ENCODE results near the gene RBBP5. TPM values are rescaled to one million over a fixed set of nuclear protein-coding genes. Genes with fewer than 3 reads are reported as not detected.

Gene RBBP5
- total and polyA plus RNA-seq, 2 of the 4 experiments (the other 2 are of a cell fraction) = 7.3 to 37.5 TPM

- BruUV-seq (replicated peaks) = no TSS peak
- Histone ChIP-seq H2BK15ac (ENCODE audit: low read depth, low read length) (no peak overlapping the region), H4K5ac (ENCODE audit: low read depth, low read length) (no peak overlapping the region), H3K9ac (ENCODE audit: low read depth, low read length) (no peak overlapping the region), H3K27me3 (ENCODE audit: control insufficient read depth, insufficient read depth, low read length) (peaks cover 52% of the 10 kb centered on the region), H3K27ac (ENCODE audit: insufficient read depth, low read length) (no peak overlapping the region), H2BK20ac (ENCODE audit: low read depth, low read length) (no peak overlapping the region), H3K4me3 (ENCODE audit: insufficient read depth, low read depth, low read length) (no peak overlapping the region), H3K4me1 (ENCODE audit: control insufficient read depth, insufficient read depth, low read length) (no peaks in the 10 kb centered on the region), H2BK120ac (ENCODE audit: low read depth, low read length) (no peak overlapping the region), H3K79me1 (ENCODE audit: low read depth in 1 of 2, low read length in 2 of 2) (no peaks in the 10 kb centered on the region), H3K4me2 (ENCODE audit: low read depth, low read length) (no peak overlapping the region), H3K9me3 (ENCODE audit: control insufficient read depth, insufficient read depth, low read length) (no peaks in the 10 kb centered on the region), H4K91ac (ENCODE audit: insufficient read depth, low read depth, low read length) (no peak overlapping the region), H2AK9ac (replicated peaks; ENCODE audit: low read depth, low read length, poor library complexity) (no peak overlapping the region), H2AFZ (replicated peaks; ENCODE audit: low read length, poor library complexity) (no peak overlapping the region), H3K23ac (ENCODE audit: low read depth, low read length) (no peak overlapping the region), H3K18ac (ENCODE audit: low read depth, low read length) (no peak overlapping the region), H4K8ac (ENCODE audit: low read depth in 2 of 2, low read length in 2 of 2) (no peak overlapping the region), H3K4ac (ENCODE audit: low read depth, low read length) (no peak overlapping the region), H3K14ac (replicated peaks; ENCODE audit: low read depth, low read length) (no peak overlapping the region), H3K56ac (ENCODE audit: extremely low read depth, insufficient read depth, low read length) (no peak overlapping the region), H3K9me1 (ENCODE audit: insufficient read depth, low read length) (no peaks in the 10 kb centered on the region), H3K36me3 (ENCODE audit: control insufficient read depth, insufficient read depth, low read length) (no peaks in the 10 kb centered on the region), H2AK5ac (ENCODE audit: low read depth, low read length) (no peak overlapping the region), H4K20me1 (ENCODE audit: insufficient read depth, low read length) (no peaks in the 10 kb centered on the region), H2BK5ac (ENCODE audit: low read depth, low read length, poor library complexity, severe bottlenecking) (no peak overlapping the region)
- in situ Hi-C loops (cut with MboI; ENCODE audit: low sequenced_read_pairs) = no loop called here
- intact Hi-C loops (cut with micrococcal nuclease) = no loop called here
- ATAC-seq (ENCODE audit: low read depth) = no peak
- CTCF ChIA-PET = no interaction called here
- POLR2A ChIA-PET (ENCODE audit: unreplicated experiment) = no interaction called here
- dilution Hi-C loops (cut with HindIII; ENCODE audit: low sequenced_read_pairs, unreplicated experiment) = no loop called here
- 0% methylated on average over 1 of the region's 4 CpGs; no CpG with 5 or more reads in 1 of the 2 experiments for WGBS, 2 experiments (ENCODE audit: extremely low coverage in 2 of 2, insufficient read length in 1 of 2)
- no peak for DNase-seq
- TF ChIP-seq CHD1 (IDR thresholded peaks at IDR 0.05; ENCODE audit: low read depth, low read length) = no peak
- no peak for TF ChIP-seq CEBPB (IDR thresholded peaks at IDR 0.05; ENCODE audit: low read depth, low read length)
- no peak for TF ChIP-seq POLR2A (IDR thresholded peaks at IDR 0.05; ENCODE audit: low read depth, low read length)
Measured at GRCh38 chr1:205041001-205041715, 80.6 kb downstream of the RBBP5 start.

Measured in IMR-90 (cell line).